ENCODE results near the gene C15orf61.

C15orf61 gene

GRCh38 chr15:67528513-67528912 is 7.6 kb downstream of the C15orf61 start:
- Histone ChIP-seq H3K4me3 (ENCODE audit: low read depth, low read length) (no peak overlapping the region), H3K27ac (no peak overlapping the region), H3K9me3 (ENCODE audit: severe bottlenecking) (no peaks in the 10 kb centered on the region), H3K36me3 (peaks cover 17% of the 10 kb centered on the region), H3K27me3 (ENCODE audit: insufficient read depth, low read depth, severe bottlenecking) (no peaks in the 10 kb centered on the region)
- DNase-seq = no peak
- no peak for TF ChIP-seq CTCF (IDR thresholded peaks at IDR 0.05; ENCODE audit: low read depth, low read length)

GRCh38 chr15:67531379-67531914 is 10.5 kb downstream of the C15orf61 start:
- Histone ChIP-seq H3K9me3 (ENCODE audit: severe bottlenecking) (no peaks in the 10 kb centered on the region), H3K27ac (no peak overlapping the region), H3K4me3 (ENCODE audit: low read depth, low read length) (no peak overlapping the region), H3K27me3 (ENCODE audit: insufficient read depth, low read depth, severe bottlenecking) (no peaks in the 10 kb centered on the region), H3K36me3 (peaks cover 14% of the 10 kb centered on the region)
- no peak for TF ChIP-seq CTCF (IDR thresholded peaks at IDR 0.05; ENCODE audit: low read depth, low read length)
- DNase-seq = no peak

DNA sequence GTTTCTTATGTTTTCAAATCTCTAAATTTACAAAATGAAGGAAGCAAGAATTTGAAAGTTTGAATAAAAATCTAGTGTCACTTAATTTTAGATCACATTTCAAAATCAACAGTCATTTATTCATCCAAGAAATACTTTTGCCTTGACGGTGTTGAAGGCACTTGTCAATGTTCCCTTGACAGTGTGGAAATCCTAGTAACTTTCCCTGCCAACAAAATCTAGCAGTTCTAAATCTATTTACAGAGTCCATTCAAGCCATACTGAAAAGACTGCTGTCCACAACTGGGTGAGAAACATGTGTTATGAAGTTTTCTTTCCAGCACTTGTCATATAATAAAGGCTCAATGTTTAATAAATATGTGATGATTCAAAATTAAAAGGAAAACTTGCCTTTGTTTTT is 12.9 kb downstream of the C15orf61 start:
- H3K36me3 ChIP-seq = no peaks in the 10 kb centered on the region
- H3K27me3 ChIP-seq (ENCODE audit: insufficient read depth, low read depth, severe bottlenecking) = no peaks in the 10 kb centered on the region
- no peaks in the 10 kb centered on the region for H3K9me3 ChIP-seq (ENCODE audit: severe bottlenecking)
- no peak overlapping the region for H3K27ac ChIP-seq
- no peak for DNase-seq
- no peak for TF ChIP-seq CTCF (IDR thresholded peaks at IDR 0.05; ENCODE audit: low read depth, low read length)
- no peak overlapping the region for H3K4me3 ChIP-seq (ENCODE audit: low read depth, low read length)

- Histone ChIP-seq H3K27ac (no peak overlapping the region), H3K4me3 (ENCODE audit: low read depth, low read length) (no peak overlapping the region), H3K9me3 (ENCODE audit: severe bottlenecking) (no peaks in the 10 kb centered on the region), H3K36me3 (no peaks in the 10 kb centered on the region), H3K27me3 (ENCODE audit: insufficient read depth, low read depth, severe bottlenecking) (no peaks in the 10 kb centered on the region)
- TF ChIP-seq CTCF (IDR thresholded peaks at IDR 0.05; ENCODE audit: low read depth, low read length) = no peak
- no peak for DNase-seq
Measured at GRCh38 chr15:67534360-67534759, 13.4 kb downstream of the C15orf61 start.

DNA sequence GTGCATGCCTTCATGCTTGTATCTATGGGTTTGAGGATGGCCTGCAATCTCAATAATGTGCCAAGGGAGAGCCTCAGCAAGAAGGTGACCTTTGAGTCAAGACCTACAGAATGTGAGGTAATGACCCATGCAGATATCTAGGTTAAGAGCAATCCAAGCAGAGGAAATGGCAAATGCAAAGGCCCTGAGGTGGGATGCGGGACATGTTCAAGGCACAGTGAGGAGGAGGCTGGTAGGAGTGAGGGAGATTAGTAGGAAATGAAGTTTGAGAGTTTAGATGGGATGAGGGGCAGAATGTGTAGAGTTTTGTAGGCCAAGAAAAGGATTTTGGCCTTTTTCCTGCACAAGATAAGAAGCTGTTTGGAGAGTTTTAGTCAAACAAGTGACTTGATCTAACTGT is 16.8 kb downstream of the C15orf61 start:
- Histone ChIP-seq H3K36me3 (peaks cover 5% of the 10 kb centered on the region; the same call in 1 of the 2 replicates), H3K9me3 (ENCODE audit: severe bottlenecking) (no peaks in the 10 kb centered on the region), H3K27ac (no peak overlapping the region), H3K27me3 (ENCODE audit: insufficient read depth, low read depth, severe bottlenecking) (no peaks in the 10 kb centered on the region), H3K4me3 (ENCODE audit: low read depth, low read length) (no peak overlapping the region)
- no peak for DNase-seq
- no peak for TF ChIP-seq CTCF (IDR thresholded peaks at IDR 0.05; ENCODE audit: low read depth, low read length)

All from WERI-Rb-1 (cell line).